Amygdala (tissue), 56 donors: ENCODE results near the gene STX12.
A peak's percentile ranks its signal among the peaks of the same experiment; 100 is the strongest.

Experiments
- DNase-seq, 56 donors: peaks; one replicate each; lab custom pipeline; 2025; lab: John Stamatoyannopoulos, UW

Gene STX12

GRCh38 chr1:27772932-27773825 lies at the start of gene STX12:
Gene STX12, plus strand, starts transcription at chr1:27773219. Its CDS starts 89 bp downstream, at chr1:27773308.
- DNase-seq: peak; percentile 81 to 98 (median 95)

- DNase-seq: peak in 19 of 56 donors; percentile 1 to 39 (median 19)
Measured at GRCh38 chr1:27724961-27725373, 48.1 kb upstream of the STX12 start.

- peak; percentile 84 to 100 (median 99) for DNase-seq
Measured at GRCh38 chr1:27725374-27726172, 47.4 kb upstream of the STX12 start, which contains the start of gene FAM76A. Gene FAM76A, plus strand, starts transcription at chr1:27725961. Its CDS starts 120 bp downstream, at chr1:27726081.

- DNase-seq: peak in 44 of 56 donors; percentile 2 to 80 (median 51)
Measured at GRCh38 chr1:27726173-27727044, 46.6 kb upstream of the STX12 start.

GRCh38 chr1:27727126-27727525 lies 45.9 kb upstream of the STX12 start:
- DNase-seq: no peak

- no peak for DNase-seq
Measured at GRCh38 chr1:27736252-27736651, 36.8 kb upstream of the STX12 start.

GRCh38 chr1:27741121-27741520 lies 31.9 kb upstream of the STX12 start:
- no peak for DNase-seq

- DNase-seq: no peak
Measured at GRCh38 chr1:27744556-27744955, 28.5 kb upstream of the STX12 start.

GRCh38 chr1:27745466-27745865 lies 27.6 kb upstream of the STX12 start:
- no peak for DNase-seq

- no peak for DNase-seq
Measured at GRCh38 chr1:27752360-27752759, 20.7 kb upstream of the STX12 start.

GRCh38 chr1:27755286-27755685 lies 17.7 kb upstream of the STX12 start:
- DNase-seq: peak in 1 of 56 donors; percentile 22

- no peak for DNase-seq
Measured at GRCh38 chr1:27755865-27756264, 17.2 kb upstream of the STX12 start.

GRCh38 chr1:27759236-27759635 lies 13.8 kb upstream of the STX12 start:
- no peak for DNase-seq

- DNase-seq: no peak
Measured at GRCh38 chr1:27760426-27760825, 12.6 kb upstream of the STX12 start.

GRCh38 chr1:27762033-27762432 lies 11.0 kb upstream of the STX12 start:
- DNase-seq: no peak

GRCh38 chr1:27763358-27763757 lies 9.7 kb upstream of the STX12 start:
- DNase-seq: no peak

GRCh38 chr1:27770293-27770830 lies 2.7 kb upstream of the STX12 start:
- no peak for DNase-seq

GRCh38 chr1:27772036-27772931 lies 735 bp upstream of the STX12 start:
- DNase-seq: no peak
